ENCODE measurements around the gene CLCN4. TPM values are rescaled to one million over a fixed set of nuclear protein-coding genes. Genes with fewer than 3 reads are reported as not detected.
A peak's percentile ranks its signal among the peaks of the same experiment; 100 is the strongest.

Gene CLCN4
- total RNA-seq, 1 experiment from 2014 or later: 0.31 TPM

GRCh38 chrX:10193587-10193986 is 36.8 kb downstream of the CLCN4 start:
- no peak for DNase-seq (ENCODE audit: low spot score)

GRCh38 chrX:10195425-10195824 is 38.6 kb downstream of the CLCN4 start:
- DNase-seq (ENCODE audit: low spot score): no peak

- DNase-seq (ENCODE audit: low spot score): no peak
Measured at GRCh38 chrX:10195947-10196346, 39.2 kb downstream of the CLCN4 start.

- peak; percentile 20 for DNase-seq (ENCODE audit: low spot score)
Measured at GRCh38 chrX:10197279-10198210, 40.8 kb downstream of the CLCN4 start.

GRCh38 chrX:10198254-10198653 is 41.5 kb downstream of the CLCN4 start:
- DNase-seq (ENCODE audit: low spot score): no peak

GRCh38 chrX:10199212-10199611 is 42.4 kb downstream of the CLCN4 start:
- no peak for DNase-seq (ENCODE audit: low spot score)

- DNase-seq (ENCODE audit: low spot score): no peak
Measured at GRCh38 chrX:10203617-10204016, 46.8 kb downstream of the CLCN4 start.

GRCh38 chrX:10206317-10206716 is 49.5 kb downstream of the CLCN4 start:
- DNase-seq (ENCODE audit: low spot score): no peak

- DNase-seq (ENCODE audit: low spot score): no peak
Measured at GRCh38 chrX:10208281-10208856, 51.6 kb downstream of the CLCN4 start.

GRCh38 chrX:10208953-10209352 is 52.2 kb downstream of the CLCN4 start:
- DNase-seq (ENCODE audit: low spot score): no peak

- DNase-seq (ENCODE audit: low spot score): no peak
Measured at GRCh38 chrX:10212395-10212794, 55.6 kb downstream of the CLCN4 start.

GRCh38 chrX:10213716-10214115 is 56.9 kb downstream of the CLCN4 start:
- no peak for DNase-seq (ENCODE audit: low spot score)

- no peak for DNase-seq (ENCODE audit: low spot score)
Measured at GRCh38 chrX:10216208-10216607, 59.4 kb downstream of the CLCN4 start.

- DNase-seq (ENCODE audit: low spot score): no peak
Measured at GRCh38 chrX:10217198-10217597, 60.4 kb downstream of the CLCN4 start.

- no peak for DNase-seq (ENCODE audit: low spot score)
Measured at GRCh38 chrX:10221651-10222050, 64.9 kb downstream of the CLCN4 start.

- no peak for DNase-seq (ENCODE audit: low spot score)
Measured at GRCh38 chrX:10223276-10223675, 66.5 kb downstream of the CLCN4 start.

GRCh38 chrX:10223781-10224180 is 67.0 kb downstream of the CLCN4 start:
- DNase-seq (ENCODE audit: low spot score): no peak

GRCh38 chrX:10230222-10230621 is 73.4 kb downstream of the CLCN4 start:
- DNase-seq (ENCODE audit: low spot score): no peak

- DNase-seq (ENCODE audit: low spot score): no peak
Measured at GRCh38 chrX:10231461-10231860, 74.7 kb downstream of the CLCN4 start.

GRCh38 chrX:10233173-10233572 is 76.4 kb downstream of the CLCN4 start:
- DNase-seq (ENCODE audit: low spot score): no peak

GRCh38 chrX:10233696-10234095 is 76.9 kb downstream of the CLCN4 start:
- no peak for DNase-seq (ENCODE audit: low spot score)

GRCh38 chrX:10235851-10236250 is 79.1 kb downstream of the CLCN4 start:
- DNase-seq (ENCODE audit: low spot score): no peak

GRCh38 chrX:10237241-10237640 is 80.5 kb downstream of the CLCN4 start:
- DNase-seq (ENCODE audit: low spot score): no peak

All from HT-29 (cell line).